OCI-M2 (cell line): ENCODE data around the gene RBCK1.

ENCODE experiments used
- DNase-seq: peaks from one replicate; lab custom pipeline; 2025; ENCODE audit not compliant: unreplicated experiment; lab: John Stamatoyannopoulos, UW

Gene RBCK1

GRCh38 chr20:397432-398237 is 10.5 kb upstream of the RBCK1 start:
- no peak for DNase-seq

DNA sequence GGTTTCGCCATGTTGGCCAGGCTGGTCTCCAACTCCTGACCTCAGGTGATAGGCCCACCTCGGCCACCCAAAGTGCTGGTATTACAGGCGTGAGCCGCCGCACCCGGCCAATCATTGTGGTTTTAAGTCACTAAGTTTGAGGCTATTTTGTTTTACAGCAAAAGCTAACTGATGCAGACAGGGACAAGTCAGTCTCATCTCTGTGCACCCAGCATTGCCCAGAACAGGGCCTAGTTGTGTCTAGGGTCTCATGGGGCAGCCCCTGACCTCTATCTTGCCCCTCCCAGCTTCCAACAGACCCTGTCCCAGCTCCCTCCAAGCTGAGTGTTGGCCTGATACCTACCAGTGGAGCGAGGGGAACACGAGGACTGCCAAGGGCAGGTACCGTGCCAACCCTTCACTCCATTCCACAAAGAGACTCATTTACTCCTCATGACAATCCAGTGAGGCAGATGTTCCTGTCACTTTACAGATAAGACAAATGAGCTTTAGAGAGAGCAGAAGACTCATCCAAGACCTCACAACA is 8.9 kb upstream of the RBCK1 start:
- DNase-seq: no peak

DNA sequence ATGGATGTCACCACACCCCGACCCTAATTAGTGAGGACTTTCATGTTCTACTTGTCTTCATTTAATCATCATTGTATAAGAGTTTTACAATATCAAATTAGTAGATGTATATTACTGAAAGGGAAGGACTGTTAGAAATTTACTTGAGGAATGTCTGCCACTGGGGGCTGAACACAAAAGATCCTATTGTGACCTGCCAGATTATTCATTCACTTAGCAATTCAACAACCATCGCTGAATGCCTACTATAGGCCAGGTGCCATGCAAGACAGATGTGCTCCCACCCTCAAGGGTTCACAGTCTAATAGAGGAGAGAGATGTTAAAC is 8.0 kb upstream of the RBCK1 start:
- no peak for DNase-seq

DNA sequence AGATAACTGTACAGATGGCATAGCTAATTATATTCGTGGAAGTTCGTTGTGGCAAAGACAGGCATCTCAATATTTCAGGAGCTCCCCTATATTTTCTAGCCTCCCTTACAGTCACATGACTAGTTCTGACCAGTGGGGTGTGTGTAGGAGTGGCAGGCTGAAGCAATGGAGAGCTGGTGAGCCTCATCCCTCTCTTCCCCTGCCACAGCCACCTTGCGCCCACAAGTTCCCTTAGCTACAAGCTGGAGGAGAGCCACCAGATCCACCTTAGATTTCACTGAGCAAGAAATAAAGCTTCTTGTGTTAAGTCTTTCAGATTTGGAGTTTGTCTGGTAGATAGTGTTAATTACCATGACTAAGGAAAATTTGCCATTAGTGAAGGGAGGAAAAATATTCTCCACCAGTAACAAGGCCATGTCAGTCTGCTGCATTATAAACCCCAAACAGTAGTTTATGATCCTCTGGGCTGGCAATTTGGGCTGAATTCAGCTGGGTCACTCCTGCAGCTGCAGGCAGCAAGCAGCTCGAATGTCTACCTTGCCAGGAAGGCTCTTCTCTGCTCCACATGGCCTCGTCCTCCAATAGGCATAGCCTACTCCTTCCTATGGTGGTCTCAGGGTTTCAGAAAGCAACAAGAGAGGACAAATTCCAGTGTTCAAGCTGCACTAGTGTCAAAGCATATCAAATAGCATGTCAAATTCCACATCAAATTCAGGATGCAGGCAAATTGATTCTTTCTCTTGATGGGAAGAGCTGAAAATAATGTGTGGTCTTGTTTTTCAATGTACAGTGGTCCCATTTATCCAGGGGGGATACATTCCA is 7.4 kb upstream of the RBCK1 start:
- no peak for DNase-seq

- no peak for DNase-seq
Measured at GRCh38 chr20:401682-402495, 6.2 kb upstream of the RBCK1 start.

- no peak for DNase-seq
Measured at GRCh38 chr20:402496-402885, 5.6 kb upstream of the RBCK1 start.

DNA sequence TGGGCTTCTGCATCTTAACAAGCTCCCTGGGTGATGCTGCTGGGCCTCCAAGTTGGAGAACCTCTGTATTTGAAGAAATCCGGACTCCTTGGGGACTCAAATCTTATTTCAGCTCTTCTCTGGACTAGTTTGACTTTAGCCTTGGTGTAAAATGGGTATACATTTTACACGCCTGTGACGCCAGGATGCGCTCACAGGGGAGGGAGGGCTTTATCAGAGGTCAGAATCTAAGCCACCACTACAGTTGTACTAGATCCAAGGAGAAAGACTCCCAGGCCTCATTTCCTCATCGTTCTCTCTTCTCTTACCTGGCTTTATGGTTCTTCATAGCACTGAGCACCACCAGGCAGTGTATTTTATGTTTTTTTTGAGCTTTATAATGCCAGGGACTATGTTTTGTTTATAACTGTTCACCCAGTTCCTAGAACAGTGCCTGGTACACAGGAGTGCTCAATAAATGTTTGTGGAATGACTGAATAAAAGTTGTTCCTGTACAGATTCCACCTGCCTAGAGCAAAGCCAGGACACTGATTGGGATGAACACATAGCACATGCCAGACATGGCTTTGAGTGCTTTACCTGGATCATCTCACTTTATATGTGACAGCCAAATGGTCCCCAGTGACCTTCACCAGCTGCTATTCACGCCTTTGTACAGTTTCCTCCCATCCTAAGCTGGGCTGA is 5.1 kb upstream of the RBCK1 start:
- DNase-seq: no peak

DNA sequence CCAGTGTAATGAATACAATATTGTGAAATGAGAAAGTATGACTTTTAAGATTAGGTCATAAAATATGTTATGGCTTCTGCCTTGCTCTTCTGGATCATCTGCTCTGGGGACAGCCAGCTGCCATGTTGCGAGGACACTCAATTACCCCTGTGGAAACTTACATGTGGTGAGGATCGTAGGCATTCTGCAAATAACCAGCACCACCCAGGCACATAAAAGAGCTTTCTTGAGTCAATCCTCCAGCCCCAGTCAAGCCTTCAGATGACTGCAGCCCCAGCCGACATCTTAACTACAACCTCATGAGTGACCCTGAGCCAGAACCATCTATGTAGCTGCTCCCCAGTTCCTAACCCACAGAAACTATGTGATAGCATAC is 4.5 kb upstream of the RBCK1 start:
- DNase-seq: no peak

DNA sequence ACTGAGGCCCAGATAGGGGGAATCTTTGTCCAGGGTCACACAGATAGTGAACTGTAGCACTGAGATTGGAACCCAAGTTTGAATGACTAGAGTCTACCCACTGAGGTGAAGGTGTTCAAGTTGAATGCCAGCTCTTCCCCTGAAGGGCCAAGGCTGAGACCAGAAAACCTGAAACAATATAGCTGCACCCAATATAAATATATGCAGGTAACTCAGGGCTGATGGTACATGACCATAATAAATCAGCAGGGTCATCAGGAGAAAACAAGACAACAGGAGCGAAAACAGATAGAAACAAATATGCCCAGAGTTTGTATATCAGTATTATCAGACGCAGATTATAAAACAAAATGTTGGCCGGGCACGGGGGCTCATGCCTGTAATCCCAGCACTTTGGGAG is 4.0 kb upstream of the RBCK1 start:
- DNase-seq: no peak

- DNase-seq: no peak
Measured at GRCh38 chr20:406200-407132, 1.6 kb upstream of the RBCK1 start.

DNA sequence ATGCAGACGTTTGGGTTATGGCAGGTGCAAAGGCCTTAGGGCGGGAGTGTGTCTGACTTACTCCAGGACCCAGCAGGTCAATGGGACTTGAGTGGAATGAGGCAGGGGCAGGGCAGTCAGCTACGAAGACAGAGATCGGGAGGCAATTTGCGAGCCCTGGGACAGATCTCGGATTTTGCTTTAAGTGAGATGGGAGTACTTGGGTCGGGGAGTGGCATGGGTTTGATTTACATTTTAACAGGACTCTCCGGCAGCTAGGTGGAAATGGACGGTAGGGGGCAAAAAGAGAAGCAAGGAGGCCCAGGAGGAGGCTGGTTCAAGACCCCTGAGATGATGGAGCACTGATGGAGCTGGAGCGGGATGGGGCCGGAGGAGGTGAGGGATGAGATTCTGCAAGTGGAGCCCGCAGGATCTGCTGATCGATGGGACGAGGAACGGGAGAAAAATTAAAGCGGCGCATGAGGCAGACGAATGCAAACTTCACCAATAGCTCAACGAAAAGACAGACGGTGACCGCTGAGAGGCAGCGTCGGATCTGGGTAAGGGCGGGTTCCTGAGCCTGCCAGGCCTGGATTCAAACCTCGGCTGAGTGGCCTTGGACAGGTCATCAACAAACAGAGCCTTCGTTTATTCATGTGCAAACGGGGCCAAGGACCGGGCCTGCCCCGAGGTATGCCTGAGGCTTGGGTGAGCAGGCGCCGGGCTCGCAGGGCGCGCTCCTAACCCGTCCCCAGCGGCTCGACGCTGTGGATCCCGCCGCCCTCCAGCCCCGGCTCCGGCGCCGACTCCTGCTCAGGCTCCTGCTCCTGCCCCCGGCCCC is 756 bp upstream of the RBCK1 start:
- peak; percentile 66 for DNase-seq

DNA sequence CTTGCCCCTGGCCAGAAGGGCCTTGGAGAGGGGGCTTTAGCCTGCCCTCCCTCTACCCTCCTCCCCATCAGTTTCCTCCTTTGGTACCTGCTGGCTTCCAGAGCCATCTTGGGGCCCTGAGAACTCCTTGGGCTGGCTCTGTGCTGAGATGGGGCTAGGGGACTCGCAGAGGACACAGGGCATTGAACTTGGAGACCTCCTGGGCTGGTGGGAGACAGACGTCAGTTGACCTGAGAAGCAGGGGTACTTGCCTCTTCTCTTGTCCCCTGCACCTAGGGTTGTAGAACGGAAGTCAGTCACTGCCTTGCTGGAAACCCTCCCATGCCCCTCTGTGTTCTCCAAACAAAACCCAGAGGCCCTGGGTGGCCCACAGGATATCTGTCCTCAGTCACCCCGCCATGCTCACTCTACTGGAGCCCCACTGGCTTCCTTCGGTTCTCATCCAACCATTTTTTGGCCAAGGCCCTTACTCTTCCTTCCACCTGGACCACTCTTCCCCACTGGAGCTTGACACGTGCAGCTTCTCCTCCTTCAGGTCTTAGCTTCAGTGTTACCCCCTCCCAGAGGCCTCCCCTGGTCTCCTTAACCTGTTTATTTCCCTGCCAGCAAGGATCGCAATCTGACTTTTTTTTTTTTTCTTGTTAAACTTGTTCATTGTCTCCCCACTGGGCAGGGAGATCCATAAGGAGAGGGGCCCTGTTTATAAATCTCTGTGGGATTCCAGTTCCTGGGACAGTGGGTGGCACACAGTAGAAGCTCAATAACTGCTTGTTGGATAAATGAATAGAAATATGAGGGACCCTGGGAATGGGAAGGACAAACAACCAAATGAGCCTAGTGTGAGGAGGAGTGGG is 971 bp downstream of the RBCK1 start:
- no peak for DNase-seq

DNA sequence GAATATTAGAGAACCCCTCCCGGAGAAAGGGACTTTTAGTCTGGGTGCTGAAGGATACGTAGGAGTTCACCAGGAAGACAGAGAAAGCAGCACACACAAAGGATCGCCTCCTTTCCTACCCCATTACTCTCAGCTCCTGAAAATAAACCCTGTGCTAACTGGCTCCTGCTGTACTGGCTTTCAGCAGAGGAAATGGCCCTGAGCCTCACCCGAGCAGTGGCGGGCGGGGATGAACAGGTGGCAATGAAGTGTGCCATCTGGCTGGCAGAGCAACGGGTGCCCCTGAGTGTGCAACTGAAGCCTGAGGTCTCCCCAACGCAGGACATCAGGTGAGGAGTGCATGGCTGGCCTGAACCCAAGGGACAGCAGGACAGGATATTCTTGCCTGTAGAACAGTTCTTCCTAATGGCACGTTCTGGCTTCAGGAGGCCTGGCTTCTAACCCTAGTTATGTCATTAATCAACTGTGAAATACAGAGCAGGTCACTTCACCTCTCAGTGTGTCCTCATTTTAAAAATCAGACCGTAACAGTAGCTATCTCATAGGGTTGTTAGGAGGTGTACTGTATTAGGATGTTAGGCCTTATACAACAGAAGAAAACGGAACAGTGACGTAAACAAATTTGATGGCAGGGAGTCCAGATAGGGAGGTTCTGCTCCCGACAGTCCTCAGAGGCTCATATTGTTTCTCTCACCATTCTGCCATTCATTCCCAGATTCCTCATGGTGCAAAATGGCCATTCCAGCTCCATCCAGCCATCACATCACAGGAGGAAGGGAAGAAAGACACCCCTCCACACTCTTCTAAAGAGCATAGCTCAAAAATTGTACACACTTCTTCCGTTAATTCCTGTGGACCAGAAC is 1.8 kb downstream of the RBCK1 start:
- DNase-seq: no peak

DNA sequence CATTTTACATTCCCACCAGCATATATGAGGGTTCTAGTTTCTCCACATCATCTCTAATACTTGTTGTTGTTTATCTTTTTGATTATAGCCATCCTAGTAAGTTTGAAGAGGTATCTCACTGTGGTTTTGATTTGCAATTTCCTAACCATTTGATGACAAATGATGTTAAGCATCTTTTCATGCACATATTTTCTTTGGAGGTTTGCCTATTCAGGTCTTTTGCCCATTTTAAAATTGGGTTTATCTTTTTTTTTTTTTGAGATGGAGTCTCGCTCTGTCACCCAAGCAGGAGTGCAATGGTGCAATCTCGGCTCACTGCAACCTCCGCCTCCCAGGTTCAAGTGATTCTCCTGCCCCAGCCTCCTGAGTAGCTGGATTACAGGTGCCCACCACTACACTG is 4.0 kb downstream of the RBCK1 start:
- no peak for DNase-seq

- DNase-seq: no peak
Measured at GRCh38 chr20:414161-414560, 6.1 kb downstream of the RBCK1 start.

DNA sequence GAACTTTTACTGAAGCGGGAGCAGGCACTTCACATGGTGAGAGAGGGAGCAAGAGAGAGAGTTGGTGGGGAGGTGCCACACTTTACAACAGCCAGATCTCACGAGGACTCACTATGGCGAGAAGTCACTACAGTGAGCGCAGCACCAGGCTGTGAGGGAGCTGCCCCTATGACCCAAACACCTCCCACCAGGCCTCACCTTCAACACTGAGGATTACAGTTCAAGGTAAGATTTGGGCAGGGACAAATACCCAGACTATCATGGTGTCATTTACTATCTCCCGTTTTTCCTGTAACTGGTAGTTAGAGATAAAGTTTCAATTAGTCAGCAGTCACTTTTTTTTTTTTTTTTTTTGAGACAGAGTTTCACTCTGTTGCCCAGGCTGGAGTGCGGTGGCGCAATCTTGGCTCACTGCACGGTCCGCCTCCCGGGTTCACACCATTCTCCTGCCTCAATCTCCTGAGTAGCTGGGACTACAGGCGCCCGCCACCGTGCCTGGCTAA is 7.8 kb downstream of the RBCK1 start:
- DNase-seq: no peak
